GM23338 (cell line): ENCODE results near the gene AQP3. TPM values are rescaled to one million over a fixed set of nuclear protein-coding genes. Genes with fewer than 3 reads are reported as not detected.
"Not testable (repeated sequence)": the region's sequence is repeated elsewhere in the genome, so short reads cannot be mapped to it uniquely, and the experiment has no call there.

Source experiments
- ATAC-seq: fragments of 200-7000 bp; cut with Tn5 transposase; 3 replicates; pipeline ENCODE4 v1.9.1; 2020
- DNase-seq: peaks from one replicate; pipeline ENCODE4 v3.0.0-alpha.2; 2015; ENCODE audit warnings: low spot score
- H2AFZ ChIP-seq: fragments of 200-600 bp; sonication (generic); 2 replicates; pipeline ENCODE4 v1.8.0; 2016; ENCODE audit warnings: antibody characterized with exemption, mild to moderate bottlenecking, moderate library complexity
- H3F3A ChIP-seq: fragments of 200-600 bp; sonication (generic); replicated peaks from 2 replicates; pipeline ENCODE4 v1.8.0; 2017; ENCODE audit warnings: antibody characterized with exemption, mixed run types, low read depth
- H3K27ac ChIP-seq: fragments of 200-600 bp; sonication (generic); 2 replicates; pipeline ENCODE4 v1.6.1; 2016; ENCODE audit warnings: low read depth
- H3K27me3 ChIP-seq: fragments of 200-600 bp; sonication (generic); 2 replicates; pipeline ENCODE4 v1.8.0; 2016; ENCODE audit warnings: mild to moderate bottlenecking, mixed run types, moderate library complexity; ENCODE audit not compliant: insufficient read depth
- H3K36me3 ChIP-seq: fragments of 200-600 bp; sonication (generic); 2 replicates; pipeline ENCODE4 v1.8.0; 2016; ENCODE audit warnings: mild to moderate bottlenecking; ENCODE audit not compliant: insufficient read depth
- H3K4me1 ChIP-seq: fragments of 200-600 bp; sonication (generic); 2 replicates; pipeline ENCODE4 v1.8.0; 2016; ENCODE audit warnings: mild to moderate bottlenecking, moderate library complexity; ENCODE audit not compliant: insufficient read depth
- H3K4me2 ChIP-seq: fragments of 200-600 bp; sonication (generic); 2 replicates; pipeline ENCODE4 v1.7.1; 2017; ENCODE audit warnings: mixed run types
- H3K4me3 ChIP-seq: fragments of 200-600 bp; sonication (generic); 2 replicates; pipeline ENCODE4 v1.6.1; 2016; ENCODE audit warnings: mixed run types
- H3K79me2 ChIP-seq: fragments of 200-600 bp; sonication (generic); replicated peaks from 2 replicates; pipeline ENCODE4 v1.8.0; 2017; ENCODE audit warnings: mild to moderate bottlenecking; ENCODE audit not compliant: insufficient read depth
- H3K9me2 ChIP-seq: fragments of 200-600 bp; sonication (generic); 2 replicates; pipeline ENCODE4 v1.8.0; 2017; ENCODE audit not compliant: insufficient read depth
- H4K20me1 ChIP-seq: fragments of 200-600 bp; sonication (generic); replicated peaks from 2 replicates; pipeline ENCODE4 v1.8.0; 2017; ENCODE audit warnings: mild to moderate bottlenecking; ENCODE audit not compliant: insufficient read depth
- H3K27ac Mint-ChIP-seq: 2 replicates; pipeline ENCODE4 v1.8.0; 2020; ENCODE audit warnings: inconsistent platforms, mild to moderate bottlenecking, moderate library complexity, mixed read lengths
- H3K27me3 Mint-ChIP-seq: 3 replicates; pipeline ENCODE4 v1.8.0; 2022; ENCODE audit warnings: low read depth, mild to moderate bottlenecking, moderate library complexity, mixed read lengths, inconsistent platforms; ENCODE audit not compliant: insufficient read depth, poor library complexity
- H3K36me3 Mint-ChIP-seq: 3 replicates; pipeline ENCODE4 v1.8.0; 2021; ENCODE audit warnings: low read depth, mild to moderate bottlenecking, inconsistent platforms, moderate library complexity, mixed read lengths
- H3K4me1 Mint-ChIP-seq: 3 replicates; pipeline ENCODE4 v1.8.0; 2020; ENCODE audit warnings: mild to moderate bottlenecking, inconsistent platforms, mixed read lengths
- H3K4me3 Mint-ChIP-seq: 3 replicates; pipeline ENCODE4 v1.8.0; 2021; ENCODE audit warnings: moderate library complexity, mild to moderate bottlenecking, inconsistent platforms, mixed read lengths
- H3K9me3 Mint-ChIP-seq: 3 replicates; pipeline ENCODE4 v1.8.0; 2020; ENCODE audit warnings: moderate library complexity, mild to moderate bottlenecking, inconsistent platforms, mixed read lengths
- polyA plus RNA-seq: library from polyadenylated mRNA; unstranded; fragments of >200 nt; fragmentation: Nextera tagmentation; extraction: Ambion mirVana; gene quantifications from 2 replicates; pipeline ENCODE4 v1.2.1, GENCODE V29; 2016
- total RNA-seq: library from RNA; depleted of rRNA; stranded (reverse); fragments of >200 nt; shearing (Covaris generic); gene quantifications from 2 replicates; pipeline ENCODE4 v1.2.3, GENCODE V29; 2014

The AQP3 gene
- total and polyA plus RNA-seq, 2 experiments from 2014 or later = 1.4 to 3.5 TPM

GRCh38 chr9:33402371-33402770, 45.0 kb downstream of the AQP3 start, which contains the start of gene AQP7:
Gene AQP7, minus strand, starts transcription at chr9:33402568. Its CDS starts 1,306 bp downstream, at chr9:33401262.
- not testable (repeated sequence) for H3K27me3 ChIP-seq, H3K4me2 ChIP-seq, H3K4me1 ChIP-seq, H3K36me3 ChIP-seq, H3K36me3 Mint-ChIP-seq, H2AFZ ChIP-seq, H3K4me1 Mint-ChIP-seq, H3K4me3 Mint-ChIP-seq, H3F3A ChIP-seq, H3K79me2 ChIP-seq, H3K27ac ChIP-seq, H3K4me3 ChIP-seq, H4K20me1 ChIP-seq, H3K9me3 Mint-ChIP-seq, H3K9me2 ChIP-seq, H3K27me3 Mint-ChIP-seq, DNase-seq, ATAC-seq
- peak within 1 kb of the TSS; percentile 72; the same call in 1 of the 2 replicates for H3K27ac Mint-ChIP-seq

- not testable (repeated sequence) for H3K27ac ChIP-seq, H4K20me1 ChIP-seq, H3K4me2 ChIP-seq, H3K4me3 Mint-ChIP-seq, H3K4me1 ChIP-seq, H3K4me1 Mint-ChIP-seq, DNase-seq, H2AFZ ChIP-seq, ATAC-seq, H3K9me2 ChIP-seq, H3K27ac Mint-ChIP-seq, H3K9me3 Mint-ChIP-seq, H3K27me3 Mint-ChIP-seq, H3K27me3 ChIP-seq, H3F3A ChIP-seq, H3K36me3 ChIP-seq, H3K36me3 Mint-ChIP-seq, H3K79me2 ChIP-seq, H3K4me3 ChIP-seq
Observed at GRCh38 chr9:33401809-33402208, 45.6 kb downstream of the AQP3 start.

GRCh38 chr9:33399047-33399446, 48.3 kb downstream of the AQP3 start:
- not testable (repeated sequence) for H3K9me2 ChIP-seq, ATAC-seq, H3K4me3 ChIP-seq, H3K4me2 ChIP-seq, H3F3A ChIP-seq, H3K27ac ChIP-seq, H3K27ac Mint-ChIP-seq, H3K9me3 Mint-ChIP-seq, H3K4me1 ChIP-seq, H3K36me3 ChIP-seq, DNase-seq, H3K27me3 ChIP-seq, H3K4me3 Mint-ChIP-seq, H3K36me3 Mint-ChIP-seq, H3K79me2 ChIP-seq, H3K4me1 Mint-ChIP-seq, H2AFZ ChIP-seq, H3K27me3 Mint-ChIP-seq, H4K20me1 ChIP-seq

GRCh38 chr9:33397801-33398200, 49.6 kb downstream of the AQP3 start:
- H3K27me3 Mint-ChIP-seq, H3K36me3 Mint-ChIP-seq, H4K20me1 ChIP-seq, H2AFZ ChIP-seq, H3K27ac Mint-ChIP-seq, H3K36me3 ChIP-seq, H3K4me1 Mint-ChIP-seq, H3K4me3 Mint-ChIP-seq, H3K79me2 ChIP-seq, ATAC-seq, H3K27ac ChIP-seq, H3K9me2 ChIP-seq, H3F3A ChIP-seq, H3K27me3 ChIP-seq, DNase-seq, H3K4me3 ChIP-seq, H3K4me1 ChIP-seq, H3K9me3 Mint-ChIP-seq, H3K4me2 ChIP-seq: not testable (repeated sequence)

GRCh38 chr9:33395159-33395879, 52.1 kb downstream of the AQP3 start:
- H3K27me3 Mint-ChIP-seq, DNase-seq, H3K4me3 ChIP-seq, H3K79me2 ChIP-seq, H3K9me2 ChIP-seq, ATAC-seq, H2AFZ ChIP-seq, H3K4me1 ChIP-seq, H3K27ac Mint-ChIP-seq, H3K9me3 Mint-ChIP-seq, H3K4me2 ChIP-seq, H3K36me3 ChIP-seq, H3F3A ChIP-seq, H3K4me3 Mint-ChIP-seq, H3K27me3 ChIP-seq, H4K20me1 ChIP-seq, H3K27ac ChIP-seq, H3K36me3 Mint-ChIP-seq: not testable (repeated sequence)
- peaks cover 15% of the 10 kb centered on the region for H3K4me1 Mint-ChIP-seq

- not testable (repeated sequence) for H3K9me2 ChIP-seq, H3K4me2 ChIP-seq, H3K4me3 ChIP-seq, H2AFZ ChIP-seq, H3K4me1 ChIP-seq, H3K27me3 Mint-ChIP-seq, H3F3A ChIP-seq, H3K9me3 Mint-ChIP-seq, H3K4me3 Mint-ChIP-seq, H3K27me3 ChIP-seq, H3K36me3 Mint-ChIP-seq, H3K27ac Mint-ChIP-seq, DNase-seq, ATAC-seq, H3K36me3 ChIP-seq, H3K27ac ChIP-seq, H3K79me2 ChIP-seq, H4K20me1 ChIP-seq
- peaks cover 16% of the 10 kb centered on the region for H3K4me1 Mint-ChIP-seq
Observed at GRCh38 chr9:33393986-33394385, 53.4 kb downstream of the AQP3 start.
